Trophoblast cell (in vitro differentiated cells and primary cell): ENCODE results near the gene PIGV.
A peak's percentile ranks its signal among the peaks of the same experiment; 100 is the strongest.

ENCODE experiments used
- DNase-seq, 2 donors: peaks; one replicate each; pipeline ENCODE4 v3.0.0-alpha.2; 2016
- H2AFZ ChIP-seq: 2 replicates; pipeline ENCODE4 v1.6.1; 2013; ENCODE audit warnings: low read length, moderate library complexity, mild to moderate bottlenecking; ENCODE audit not compliant: insufficient read depth, poor library complexity
- H2AK5ac ChIP-seq: 2 replicates; pipeline ENCODE4 v1.6.1; 2013; ENCODE audit warnings: mild to moderate bottlenecking, low read length
- H2BK120ac ChIP-seq: 2 replicates; pipeline ENCODE4 v1.6.1; 2013; ENCODE audit warnings: low read length, mild to moderate bottlenecking, moderate library complexity; ENCODE audit not compliant: insufficient read depth, poor library complexity
- H2BK12ac ChIP-seq: 2 replicates; pipeline ENCODE4 v1.6.1; 2013; ENCODE audit warnings: mild to moderate bottlenecking, low read length, moderate library complexity
- H2BK5ac ChIP-seq: 2 replicates; pipeline ENCODE4 v1.6.1; 2013; ENCODE audit warnings: low read length, low read depth, moderate library complexity, mild to moderate bottlenecking; ENCODE audit not compliant: poor library complexity
- H3K14ac ChIP-seq: 2 replicates; pipeline ENCODE4 v1.6.1; 2013; ENCODE audit warnings: mild to moderate bottlenecking, low read length
- H3K18ac ChIP-seq: 2 replicates; pipeline ENCODE4 v1.6.1; 2013; ENCODE audit warnings: mild to moderate bottlenecking, low read length
- H3K23ac ChIP-seq: 2 replicates; pipeline ENCODE4 v1.6.1; 2013; ENCODE audit warnings: low read length
- H3K27ac ChIP-seq: 2 replicates; pipeline ENCODE4 v1.5.1; 2013; ENCODE audit warnings: low read depth, mild to moderate bottlenecking, inconsistent platforms, low read length, moderate library complexity
- H3K27me3 ChIP-seq: 2 replicates; pipeline ENCODE4 v1.6.1; 2013; ENCODE audit warnings: inconsistent platforms, mild to moderate bottlenecking, low read length, moderate library complexity; ENCODE audit not compliant: insufficient read depth
- H3K36me3 ChIP-seq, 2 experiments: 1 replicate in 1 of 2; 2 replicates in 1 of 2; pipeline ENCODE4 v1.6.1; 2013; ENCODE audit warnings: low read length in 2 of 2, mild to moderate bottlenecking in 2 of 2, moderate library complexity in 1 of 2; ENCODE audit not compliant: insufficient read depth in 2 of 2, control insufficient read depth in 1 of 2
- H3K4ac ChIP-seq: 2 replicates; pipeline ENCODE4 v1.6.1; 2013; ENCODE audit warnings: low read depth, mild to moderate bottlenecking, low read length, moderate library complexity
- H3K4me1 ChIP-seq, 2 experiments: 1 replicate in 1 of 2; 2 replicates in 1 of 2; pipeline ENCODE4 v1.6.1; 2013; ENCODE audit warnings: low read length in 2 of 2, mild to moderate bottlenecking in 2 of 2, moderate library complexity in 1 of 2; ENCODE audit not compliant: insufficient read depth in 2 of 2, control insufficient read depth in 1 of 2
- H3K4me2 ChIP-seq: 2 replicates; pipeline ENCODE4 v1.6.1; 2013; ENCODE audit warnings: inconsistent platforms, mild to moderate bottlenecking, low read length, moderate library complexity
- H3K4me3 ChIP-seq: 2 replicates; pipeline ENCODE4 v1.5.1; 2013; ENCODE audit warnings: mild to moderate bottlenecking, low read depth, low read length, inconsistent platforms
- H3K79me1 ChIP-seq: one replicate; pipeline ENCODE4 v1.6.1; 2013; ENCODE audit warnings: low read length
- H3K79me2 ChIP-seq: 2 replicates; pipeline ENCODE4 v1.6.1; 2013; ENCODE audit warnings: low read length, mild to moderate bottlenecking; ENCODE audit not compliant: control insufficient read depth, insufficient read depth, poor library complexity
- H3K9ac ChIP-seq: 2 replicates; pipeline ENCODE4 v1.6.1; 2013; ENCODE audit warnings: mild to moderate bottlenecking, low read length
- H3K9me3 ChIP-seq: 2 replicates; pipeline ENCODE4 v1.6.1; 2013; ENCODE audit warnings: low read depth, mild to moderate bottlenecking, control low read depth, inconsistent platforms, low read length; ENCODE audit not compliant: insufficient read depth
- H4K12ac ChIP-seq: 2 replicates; pipeline ENCODE4 v1.6.1; 2013; ENCODE audit warnings: low read depth, mild to moderate bottlenecking, low read length, moderate library complexity
- H4K8ac ChIP-seq: 2 replicates; pipeline ENCODE4 v1.6.1; 2013; ENCODE audit warnings: low read depth, mild to moderate bottlenecking, low read length, moderate library complexity
- H4K91ac ChIP-seq: one replicate; pipeline ENCODE4 v1.6.1; 2013; ENCODE audit warnings: low read depth, mild to moderate bottlenecking, low read length, moderate library complexity
- WGBS: extraction: QIAGEN DNeasy Blood & Tissue Kit; methylation state at CpG from one replicate; pipeline ENCODE4 v1.1.7; 2013; ENCODE audit warnings: missing lambda C conversion rate; ENCODE audit not compliant: insufficient read length, insufficient coverage; ENCODE audit errors: extremely low coverage; 5-methylcytosine and 5-hydroxymethylcytosine counted together

PIGV gene

GRCh38 chr1:26838474-26839338 is 51.0 kb downstream of the PIGV start:
- no peak overlapping the region for H3K4me3 ChIP-seq
- no peak overlapping the region for H3K4ac ChIP-seq
- no peaks in the 10 kb centered on the region for H3K4me1 ChIP-seq
- H2BK12ac ChIP-seq, result no peak overlapping the region
- DNase-seq, result peak; percentile 66 to 86
- H3K9ac ChIP-seq, result no peak overlapping the region
- H2BK120ac ChIP-seq, result no peak overlapping the region
- no peak overlapping the region for H4K12ac ChIP-seq
- no peak overlapping the region for H4K8ac ChIP-seq
- no peak overlapping the region for H3K14ac ChIP-seq
- H3K79me1 ChIP-seq, result no peaks in the 10 kb centered on the region
- H3K36me3 ChIP-seq, result peaks cover 43 to 44% of the 10 kb centered on the region in 2 experiments
- no peak overlapping the region for H3K4me2 ChIP-seq
- H2AK5ac ChIP-seq, result no peak overlapping the region
- H3K27ac ChIP-seq, result no peak overlapping the region
- no peak overlapping the region for H2BK5ac ChIP-seq
- WGBS, result no CpG with 5 or more reads among the region's 8 CpGs
- H3K79me2 ChIP-seq, result no peaks in the 10 kb centered on the region
- H3K18ac ChIP-seq, result no peak overlapping the region
- H3K23ac ChIP-seq, result no peak overlapping the region
- H3K9me3 ChIP-seq, result no peaks in the 10 kb centered on the region
- no peaks in the 10 kb centered on the region for H3K27me3 ChIP-seq
- H2AFZ ChIP-seq, result no peak overlapping the region
- H4K91ac ChIP-seq, result no peak overlapping the region

GRCh38 chr1:26839339-26839722 is 51.6 kb downstream of the PIGV start:
- Histone ChIP-seq H3K14ac (no peak overlapping the region), H2AFZ (no peak overlapping the region), H3K4me1 (no peaks in the 10 kb centered on the region), H3K79me1 (no peaks in the 10 kb centered on the region), H3K4me3 (no peak overlapping the region), H2BK5ac (no peak overlapping the region), H3K4me2 (no peak overlapping the region), H3K9me3 (no peaks in the 10 kb centered on the region), H3K36me3 (peaks cover 37 to 39% of the 10 kb centered on the region in 2 experiments), H2BK120ac (no peak overlapping the region), H3K9ac (no peak overlapping the region), H2BK12ac (no peak overlapping the region), H3K27ac (no peak overlapping the region), H4K12ac (no peak overlapping the region), H3K27me3 (no peaks in the 10 kb centered on the region), H4K8ac (no peak overlapping the region), H3K18ac (no peak overlapping the region), H2AK5ac (no peak overlapping the region), H4K91ac (no peak overlapping the region), H3K79me2 (no peaks in the 10 kb centered on the region), H3K4ac (no peak overlapping the region), H3K23ac (no peak overlapping the region)
- WGBS, result no CpG with 5 or more reads among the region's 1 CpG
- DNase-seq, result no peak

DNA sequence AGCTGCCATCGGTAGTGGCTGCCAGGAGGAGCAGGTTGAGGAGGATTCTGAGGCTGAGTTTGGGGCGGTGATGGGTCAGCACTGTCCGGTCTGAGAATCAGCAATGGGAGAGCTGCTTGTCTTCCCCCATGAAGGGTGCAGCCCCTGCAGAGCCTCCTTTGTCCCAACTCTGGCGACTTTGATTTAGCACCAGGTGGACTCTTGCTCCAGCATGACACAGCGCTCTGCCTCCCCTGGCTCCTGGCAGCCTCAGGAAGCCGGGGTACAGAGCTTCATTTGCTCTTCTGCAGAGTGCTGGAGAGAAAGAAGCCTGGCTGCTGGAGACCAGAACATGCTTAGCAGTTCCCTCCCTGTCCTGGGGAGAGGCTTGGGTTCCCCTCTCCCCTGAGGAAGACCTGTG is 52.0 kb downstream of the PIGV start:
- no peak overlapping the region for H3K18ac ChIP-seq
- no peak overlapping the region for H2AK5ac ChIP-seq
- H3K79me2 ChIP-seq, result no peaks in the 10 kb centered on the region
- no peak overlapping the region for H2BK5ac ChIP-seq
- H4K8ac ChIP-seq, result no peak overlapping the region
- no peak overlapping the region for H3K4ac ChIP-seq
- no peaks in the 10 kb centered on the region for H3K79me1 ChIP-seq
- H3K14ac ChIP-seq, result no peak overlapping the region
- no peak overlapping the region for H3K9ac ChIP-seq
- no peaks in the 10 kb centered on the region for H3K27me3 ChIP-seq
- no peak overlapping the region for H3K23ac ChIP-seq
- no peak overlapping the region for H3K27ac ChIP-seq
- DNase-seq, result no peak
- peaks cover 33 to 35% of the 10 kb centered on the region in 2 experiments for H3K36me3 ChIP-seq
- no CpG with 5 or more reads among the region's 6 CpGs for WGBS
- no peak overlapping the region for H4K12ac ChIP-seq
- H2BK12ac ChIP-seq, result no peak overlapping the region
- H2AFZ ChIP-seq, result no peak overlapping the region
- H3K4me1 ChIP-seq, result no peaks in the 10 kb centered on the region
- no peak overlapping the region for H3K4me3 ChIP-seq
- no peak overlapping the region for H3K4me2 ChIP-seq
- no peak overlapping the region for H2BK120ac ChIP-seq
- H3K9me3 ChIP-seq, result no peaks in the 10 kb centered on the region
- no peak overlapping the region for H4K91ac ChIP-seq

DNA sequence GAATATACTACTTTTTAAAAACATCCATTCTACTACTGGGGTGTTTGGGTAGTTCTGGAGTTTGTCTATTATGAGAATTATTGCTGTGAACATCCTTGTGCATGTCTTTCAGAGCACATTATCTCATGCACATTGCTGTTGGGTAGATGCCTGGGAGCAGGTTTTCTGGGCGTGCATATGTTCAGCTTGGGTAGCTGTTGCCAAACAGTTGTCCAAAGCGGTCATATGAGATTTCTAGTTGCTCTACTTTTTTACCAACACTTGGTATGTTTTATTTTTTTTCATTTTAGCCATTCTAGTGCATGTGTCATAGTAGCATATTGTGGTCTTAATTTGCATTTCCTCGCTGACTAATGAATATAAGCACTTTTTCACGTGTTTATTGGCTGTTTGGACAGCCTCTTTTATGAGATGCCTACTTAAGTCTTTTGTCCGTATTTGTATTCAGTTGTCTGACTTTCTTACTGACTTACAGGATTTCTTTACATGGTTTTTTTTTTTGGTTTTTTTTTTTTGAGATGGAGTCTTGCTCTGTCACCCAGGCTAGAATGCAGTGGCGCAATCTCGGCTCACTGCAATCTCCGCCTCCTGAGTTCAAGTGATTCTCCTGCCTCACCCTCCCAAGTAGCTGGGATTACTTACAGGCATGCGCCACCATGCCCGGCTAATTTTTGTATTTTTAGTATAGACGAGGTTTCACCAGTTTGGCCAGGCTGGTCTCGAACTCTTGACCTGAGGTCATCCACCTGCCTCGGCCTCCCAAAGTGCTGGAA is 56.9 kb downstream of the PIGV start:
- Histone ChIP-seq H3K4me2 (no peak overlapping the region), H3K4me1 (no peaks in the 10 kb centered on the region), H2BK120ac (no peak overlapping the region), H3K4me3 (no peak overlapping the region), H3K27ac (no peak overlapping the region), H3K36me3 (peaks cover 29 to 43% of the 10 kb centered on the region in 2 experiments), H3K14ac (no peak overlapping the region), H3K4ac (no peak overlapping the region), H2BK5ac (no peak overlapping the region), H3K9ac (no peak overlapping the region), H2AFZ (no peak overlapping the region), H2BK12ac (no peak overlapping the region), H3K23ac (no peak overlapping the region), H3K18ac (no peak overlapping the region), H3K79me1 (no peaks in the 10 kb centered on the region), H3K79me2 (no peaks in the 10 kb centered on the region), H3K9me3 (no peaks in the 10 kb centered on the region), H2AK5ac (no peak overlapping the region), H4K8ac (no peak overlapping the region), H3K27me3 (no peaks in the 10 kb centered on the region), H4K12ac (no peak overlapping the region), H4K91ac (no peak overlapping the region)
- DNase-seq, result peak in 1 of 2 donors; percentile 29
- WGBS, result no CpG with 5 or more reads among the region's 13 CpGs
